ENCODE data around the gene LRP11.
"Not testable (repeated sequence)": the region's sequence is repeated elsewhere in the genome, so short reads cannot be mapped to it uniquely, and the experiment has no call there.

The LRP11 gene

DNA sequence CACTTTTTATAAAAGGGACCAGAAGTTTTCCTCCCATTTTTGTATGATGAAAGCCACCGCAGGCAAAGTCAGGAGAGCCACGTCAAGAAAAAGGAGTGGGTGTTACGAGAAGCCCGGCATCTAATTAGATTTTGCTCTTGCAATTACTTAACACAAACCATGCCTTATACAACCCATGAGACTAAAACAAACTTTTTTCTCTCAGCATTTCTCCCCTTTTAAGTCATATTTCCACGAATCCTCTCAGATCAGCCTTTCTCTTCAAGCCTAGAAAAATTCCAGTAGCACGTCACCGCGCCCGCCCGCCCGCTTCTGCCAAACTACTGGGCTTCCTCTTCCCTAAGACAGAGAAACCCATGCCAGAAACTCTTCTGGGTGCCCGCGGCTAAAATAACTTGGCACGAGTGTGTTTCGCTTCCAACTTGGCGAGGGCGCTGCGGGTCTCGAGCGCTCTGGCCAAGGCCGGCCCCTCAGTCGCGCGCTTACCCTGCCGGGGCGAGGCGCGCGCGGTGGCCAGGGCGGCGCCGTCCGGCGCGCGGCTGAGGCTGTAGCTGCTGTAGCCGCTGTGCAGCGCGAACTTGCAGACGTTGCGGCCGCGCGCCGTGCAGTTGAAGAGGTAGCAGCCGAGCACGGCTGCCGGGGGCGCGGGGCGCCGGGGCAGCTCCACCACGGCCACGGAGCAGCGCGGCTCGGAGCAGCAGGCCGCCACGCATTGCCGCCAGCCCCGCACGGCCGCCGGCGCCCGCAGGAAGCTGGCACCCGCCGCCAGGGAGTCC is 1.0 kb downstream of the LRP11 start:
- TF ChIP-seq, protein P1, sequence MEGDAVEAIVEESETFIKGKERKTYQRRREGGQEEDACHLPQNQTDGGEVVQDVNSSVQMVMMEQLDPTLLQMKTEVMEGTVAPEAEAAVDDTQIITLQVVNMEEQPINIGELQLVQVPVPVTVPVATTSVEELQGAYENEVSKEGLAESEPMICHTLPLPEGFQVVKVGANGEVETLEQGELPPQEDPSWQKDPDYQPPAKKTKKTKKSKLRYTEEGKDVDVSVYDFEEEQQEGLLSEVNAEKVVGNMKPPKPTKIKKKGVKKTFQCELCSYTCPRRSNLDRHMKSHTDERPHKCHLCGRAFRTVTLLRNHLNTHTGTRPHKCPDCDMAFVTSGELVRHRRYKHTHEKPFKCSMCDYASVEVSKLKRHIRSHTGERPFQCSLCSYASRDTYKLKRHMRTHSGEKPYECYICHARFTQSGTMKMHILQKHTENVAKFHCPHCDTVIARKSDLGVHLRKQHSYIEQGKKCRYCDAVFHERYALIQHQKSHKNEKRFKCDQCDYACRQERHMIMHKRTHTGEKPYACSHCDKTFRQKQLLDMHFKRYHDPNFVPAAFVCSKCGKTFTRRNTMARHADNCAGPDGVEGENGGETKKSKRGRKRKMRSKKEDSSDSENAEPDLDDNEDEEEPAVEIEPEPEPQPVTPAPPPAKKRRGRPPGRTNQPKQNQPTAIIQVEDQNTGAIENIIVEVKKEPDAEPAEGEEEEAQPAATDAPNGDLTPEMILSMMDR (IDR thresholded peaks at IDR 0.05; ENCODE audit: low read depth, low read length, missing control alignments), result no peak
- peak overlapping the region; percentile 64 for H3K4me3 ChIP-seq (ENCODE audit: low read depth, low read length)
- no peak for DNase-seq (ENCODE audit: low read depth)
- in situ Hi-C loops (cut with HindIII; ENCODE audit: low sequenced_read_pairs), result no loop called here

DNA sequence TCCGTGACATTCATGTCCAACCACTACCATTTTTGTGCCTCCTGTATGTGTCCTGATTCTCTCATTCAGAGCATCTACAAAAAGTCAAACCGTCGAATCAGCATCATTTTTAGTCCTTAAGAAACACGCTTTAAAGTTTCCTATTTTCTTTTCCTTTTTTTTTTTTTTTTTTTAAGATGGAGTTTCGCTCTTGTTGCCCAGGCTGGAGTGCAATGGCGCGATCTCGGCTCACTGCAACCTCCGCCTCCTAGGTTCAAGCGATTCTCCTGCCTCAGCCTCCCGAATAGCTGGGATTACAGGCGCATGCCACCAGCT is 1.8 kb downstream of the LRP11 start:
- DNase-seq (ENCODE audit: low read depth); in situ Hi-C loops (cut with HindIII; ENCODE audit: low sequenced_read_pairs): not testable (repeated sequence)
- peak overlapping the region; percentile 64 for H3K4me3 ChIP-seq (ENCODE audit: low read depth, low read length)

DNA sequence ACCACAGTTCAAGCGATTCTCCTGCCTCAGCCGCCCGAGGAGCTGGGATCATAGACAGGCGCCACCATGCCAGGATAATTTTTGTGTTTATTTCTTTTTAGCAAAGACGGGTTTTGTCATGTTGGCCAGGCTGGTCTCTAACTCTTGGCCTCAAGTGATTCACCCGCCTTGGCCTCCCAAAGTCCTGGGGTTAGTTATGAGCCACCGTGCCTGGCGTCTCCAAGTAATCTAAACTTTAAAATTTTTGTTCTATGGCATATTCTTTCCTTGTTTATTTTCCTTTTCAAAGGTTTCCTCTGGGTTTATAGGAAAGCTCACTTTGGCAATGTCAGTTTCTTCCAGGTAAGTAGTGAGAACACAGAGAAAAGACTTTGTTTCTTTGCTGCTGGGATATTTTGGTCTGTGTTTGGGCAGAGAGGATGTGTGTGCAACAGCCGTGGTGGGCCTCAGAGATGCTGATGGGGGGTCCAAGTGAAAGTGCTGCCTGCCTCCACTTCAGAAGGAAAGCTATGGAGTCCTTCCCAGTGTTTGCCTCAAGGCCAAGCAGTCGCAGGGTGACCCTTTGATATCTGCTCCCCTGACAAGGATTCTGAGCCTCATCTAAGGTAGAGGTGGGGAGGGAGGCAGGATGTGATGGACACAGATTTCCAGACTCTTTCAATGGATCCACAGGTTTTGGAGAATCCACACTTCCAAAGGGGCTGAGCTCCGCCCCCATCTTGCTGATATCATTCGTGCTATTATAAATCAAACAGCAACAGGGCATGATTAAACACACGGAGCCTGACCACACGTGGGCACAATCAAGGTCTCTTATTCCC is 2.3 kb downstream of the LRP11 start:
- TF ChIP-seq, protein P1 (IDR thresholded peaks at IDR 0.05; ENCODE audit: low read depth, low read length, missing control alignments), result no peak
- in situ Hi-C loops (cut with HindIII; ENCODE audit: low sequenced_read_pairs), result no loop called here
- no peak for DNase-seq (ENCODE audit: low read depth)
- peak overlapping the region; percentile 64 for H3K4me3 ChIP-seq (ENCODE audit: low read depth, low read length)

DNA sequence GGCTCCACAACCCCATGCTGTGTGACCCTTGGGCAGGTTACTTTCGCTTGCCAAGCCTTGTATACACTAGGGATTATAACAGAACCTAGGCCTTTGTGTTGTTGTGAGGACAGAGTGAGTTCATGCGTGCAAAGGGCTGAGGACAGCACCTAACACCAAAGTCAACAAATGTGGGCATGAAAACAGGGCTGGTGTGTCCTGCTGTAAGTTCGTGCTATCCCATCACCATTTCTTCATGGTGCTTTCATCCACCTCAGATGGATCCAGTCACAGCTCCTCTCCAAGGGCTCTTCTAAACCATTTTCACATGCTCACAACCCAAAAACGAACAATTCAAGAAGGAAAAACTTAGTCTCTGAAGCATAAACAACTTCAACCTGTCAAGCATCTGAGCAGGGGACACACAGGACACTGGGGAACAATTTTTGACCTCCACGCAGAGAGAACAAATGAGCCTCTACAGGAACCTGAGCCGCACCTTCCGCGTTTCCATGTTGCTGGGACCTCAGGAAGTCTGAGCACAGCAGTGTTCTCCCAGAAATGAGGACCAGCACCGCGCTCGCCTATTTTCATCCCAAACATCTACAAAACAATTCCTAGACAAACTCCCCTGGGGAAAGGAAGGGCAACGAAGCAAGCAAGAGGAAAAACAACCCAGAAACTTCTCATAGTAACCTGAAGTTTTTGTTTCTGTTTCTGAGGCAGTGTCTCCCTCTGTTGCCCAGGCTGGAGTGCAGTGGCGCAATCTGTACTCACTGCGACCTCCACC is 3.1 kb downstream of the LRP11 start:
- TF ChIP-seq, protein P1 (IDR thresholded peaks at IDR 0.05; ENCODE audit: low read depth, low read length, missing control alignments), result peak; percentile 21
- no peak for DNase-seq (ENCODE audit: low read depth)
- in situ Hi-C loops (cut with HindIII; ENCODE audit: low sequenced_read_pairs), result no loop called here
- no peak overlapping the region for H3K4me3 ChIP-seq (ENCODE audit: low read depth, low read length)

DNA sequence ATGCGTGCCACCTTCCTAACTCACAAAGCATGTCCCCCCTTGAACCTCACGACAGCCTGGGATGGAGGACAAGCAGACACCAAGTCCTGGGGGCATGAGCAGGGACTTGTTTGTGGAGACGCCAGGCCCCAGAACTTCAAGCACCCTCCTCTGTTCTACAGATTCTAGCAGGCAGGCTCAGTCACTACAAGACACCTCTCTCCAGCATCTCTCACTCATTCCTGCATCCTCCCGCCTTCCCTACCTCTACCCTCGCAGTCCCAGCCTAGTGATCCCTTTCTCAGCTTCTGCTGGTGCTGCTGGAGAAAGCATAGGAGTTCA is 3.7 kb downstream of the LRP11 start:
- in situ Hi-C loops (cut with HindIII; ENCODE audit: low sequenced_read_pairs), result no loop called here
- TF ChIP-seq, protein P1 (IDR thresholded peaks at IDR 0.05; ENCODE audit: low read depth, low read length, missing control alignments), result no peak
- H3K4me3 ChIP-seq (ENCODE audit: low read depth, low read length), result no peak overlapping the region
- no peak for DNase-seq (ENCODE audit: low read depth)

DNA sequence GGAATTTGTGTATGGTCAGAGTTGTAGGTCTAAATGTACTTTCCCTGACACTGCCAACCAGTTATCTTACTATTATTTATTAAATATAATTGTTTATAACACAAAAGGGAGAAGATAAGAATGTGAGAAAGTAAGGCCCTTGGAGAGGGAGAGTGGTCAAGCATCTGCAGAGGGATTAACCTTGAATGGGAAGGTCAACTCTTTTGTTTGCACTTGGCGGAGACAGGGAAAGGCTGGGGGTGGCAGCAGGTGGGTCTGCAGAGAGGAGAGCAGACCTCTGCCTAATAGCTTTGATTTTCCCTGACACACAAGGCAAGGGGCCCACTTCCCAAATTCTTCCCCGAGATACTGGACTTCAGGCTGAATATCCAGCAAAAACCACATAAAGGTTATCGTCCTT is 4.2 kb downstream of the LRP11 start:
- TF ChIP-seq, protein P1 (IDR thresholded peaks at IDR 0.05; ENCODE audit: low read depth, low read length, missing control alignments), result no peak
- H3K4me3 ChIP-seq (ENCODE audit: low read depth, low read length), result no peak overlapping the region
- no peak for DNase-seq (ENCODE audit: low read depth)
- in situ Hi-C loops (cut with HindIII; ENCODE audit: low sequenced_read_pairs), result loop anchor here (10.0 kb wide), 1 partner anchor 45 kb away; no protein-coding TSS in a partner anchor

Measured in astrocyte of the cerebellum (primary cell).